Transverse colon (tissue), 4 donors: ENCODE results near the gene GDPD3. TPM values are rescaled to one million over a fixed set of nuclear protein-coding genes. Genes with fewer than 3 reads are reported as not detected.
"Not testable (repeated sequence)": the region's sequence is repeated elsewhere in the genome, so short reads cannot be mapped to it uniquely, and the experiment has no call there.

ENCODE experiments used
- DNase-seq: peaks from one replicate; pipeline ENCODE4 v3.0.0-alpha.2; 2019
- H3K27ac ChIP-seq, 4 donors: fragments of 200-600 bp; sonication (generic); 2 replicates each; pipeline ENCODE4 v1.5.1; 2016 to 2018; ENCODE audit warnings: inconsistent platforms in 4 of 4
- H3K27me3 ChIP-seq: fragments of 200-600 bp; sonication (generic); 2 replicates; pipeline ENCODE4 v1.5.1; 2017; ENCODE audit warnings: inconsistent platforms
- H3K36me3 ChIP-seq, 4 donors: fragments of 200-600 bp; sonication (generic); 2 replicates each; pipeline ENCODE4 v1.5.1; 2017 to 2019; ENCODE audit warnings: inconsistent platforms in 4 of 4
- H3K4me1 ChIP-seq, 4 donors: fragments of 200-600 bp; sonication (generic); 2 replicates each; pipeline ENCODE4 v1.5.1; 2017 to 2020; ENCODE audit warnings: inconsistent platforms in 4 of 4
- H3K4me3 ChIP-seq, 4 donors: fragments of 200-600 bp; sonication (generic); 1 replicate in 1 of 4; 2 replicates in 3 of 4; pipeline versions ENCODE4 v1.5.1 to v1.6.1; 2017 to 2019; ENCODE audit warnings: inconsistent platforms in 4 of 4
- H3K9me3 ChIP-seq, 2 donors: fragments of 200-600 bp; sonication (generic); 2 replicates each; pipeline ENCODE4 v1.5.1; 2017 to 2019; ENCODE audit warnings: inconsistent platforms in 2 of 2
- CTCF ChIP-seq, 5 experiments: fragments of 200-600 bp in 3 of 5; fragments of 450-650 bp in 2 of 5; sonication (generic) in 3 of 5; IDR thresholded peaks; 1 replicate in 2 of 5; 2 replicates in 3 of 5; pipeline ENCODE4 v1.5.1; 2016 to 2017; ENCODE audit warnings: antibody characterized with exemption in 5 of 5, inconsistent platforms in 3 of 5, mild to moderate bottlenecking in 2 of 5, moderate library complexity in 1 of 5
- EP300 ChIP-seq: sonication (generic); formaldehyde crosslinking; IDR thresholded peaks from one replicate; pipeline ENCODE4 v1.6.1; 2017; ENCODE audit warnings: antibody characterized with exemption, low read depth
- POLR2A ChIP-seq: fragments of 450-650 bp; IDR thresholded peaks from one replicate; pipeline ENCODE4 v1.6.1; 2016; ENCODE audit warnings: antibody characterized with exemption, mild to moderate bottlenecking, moderate library complexity
- POLR2AphosphoS5 ChIP-seq, 3 donors: sonication (generic); formaldehyde crosslinking; IDR thresholded peaks; one replicate each; pipeline ENCODE4 v1.6.1; 2016; ENCODE audit warnings: antibody characterized with exemption in 3 of 3
- WGBS, 2 donors: methylation state at CpG; one replicate each; pipeline ENCODE4 v1.1.5; 2018; ENCODE audit warnings: low coverage in 1 of 2; 5-methylcytosine and 5-hydroxymethylcytosine counted together
- in situ Hi-C, 4 donors: fragments of 200-750 bp; cut with MboI; loops; one replicate each; pipeline versions ENCODE4 v1.15.0 to v1.15.1; 2017; ENCODE audit warnings: low sequenced_read_pairs in 3 of 4, low pct_ligation_motif_present in 1 of 4, low pct_unique_long_range_greater_than_20kb in 1 of 4
- intact Hi-C: fragments of 100-400 bp; cut with DNase I; formaldehyde crosslinking; loops from one replicate; pipeline ENCODE4 v1.15.1; 2023; ENCODE audit warnings: low total_unique reads
- total RNA-seq, 4 donors: library from RNA; depleted of rRNA; stranded (reverse); fragments of >200 nt; gene quantifications; one replicate each; pipeline ENCODE4 v1.1.0, GENCODE V29; 2016

GDPD3 gene
- total RNA-seq, 4 donors from 2014 or later = 9.4 to 33.3 (median 30.4) TPM

- Histone ChIP-seq H3K4me1 (peaks cover 42 to 86% (median 65%) of the 10 kb centered on the region in 4 donors), H3K4me3 (no peak overlapping the region), H3K36me3 (peaks cover 0 to 23% (median 11%) of the 10 kb centered on the region in 4 donors), H3K27me3 (no peaks in the 10 kb centered on the region), H3K27ac (peak overlapping the region; percentile 81 to 98 (median 88)), H3K9me3 (no peaks in the 10 kb centered on the region)
- WGBS, 2 donors = 87% methylated on average over 10 of the region's 10 CpGs; no CpG with 5 or more reads in 1 of the 2 donors
- no peak for TF ChIP-seq CTCF (IDR thresholded peaks at IDR 0.05)
- TF ChIP-seq EP300 = no peak
- no peak for TF ChIP-seq POLR2A
- no peak for TF ChIP-seq POLR2AphosphoS5 (IDR thresholded peaks at IDR 0.05)
- intact Hi-C loops (loop anchor here (10.0 kb wide), 1 partner anchor 67 kb away; the partner anchor contains the start of gene CORO1A), in situ Hi-C loops (loop anchor here in 2 of 4 donors (25.0 kb wide), 1 partner anchor 295 kb away; the partner anchor contains the start of gene ZNF771 (in 2 of the 2))
- no peak for DNase-seq
Observed at GRCh38 chr16:30117768-30118167, 4.4 kb upstream of the GDPD3 start.

GRCh38 chr16:30116291-30117207 is 3.2 kb upstream of the GDPD3 start:
- WGBS, 2 donors = 60 to 74% methylated on average over 1 to 16 of the region's 16 CpGs
- H3K36me3 ChIP-seq = peaks cover 0 to 23% (median 11%) of the 10 kb centered on the region in 4 donors
- H3K9me3 ChIP-seq = no peaks in the 10 kb centered on the region
- TF ChIP-seq EP300 = no peak
- TF ChIP-seq POLR2A = no peak
- no peak for TF ChIP-seq POLR2AphosphoS5 (IDR thresholded peaks at IDR 0.05)
- TF ChIP-seq CTCF (IDR thresholded peaks at IDR 0.05) = no peak
- no peak overlapping the region for H3K4me3 ChIP-seq
- H3K4me1 ChIP-seq = peaks cover 38 to 81% (median 55%) of the 10 kb centered on the region in 4 donors
- H3K27me3 ChIP-seq = no peaks in the 10 kb centered on the region
- intact Hi-C loops (loop anchor here (10.0 kb wide), 1 partner anchor 68 kb away; the partner anchor contains the start of gene CORO1A), in situ Hi-C loops (loop anchor here in 2 of 4 donors (25.0 kb wide), 1 partner anchor 296 kb away; the partner anchor contains the start of gene ZNF771 (in 2 of the 2))
- DNase-seq = no peak
- H3K27ac ChIP-seq = peak overlapping the region; percentile 81 to 98 (median 88)

GRCh38 chr16:30115238-30115637 is 1.9 kb upstream of the GDPD3 start:
- intact Hi-C loops (loop anchor here (10.0 kb wide), 1 partner anchor 70 kb away; the partner anchor contains the start of gene CORO1A), in situ Hi-C loops (loop anchor here in 2 of 4 donors (25.0 kb wide), 1 partner anchor 297 kb away; the partner anchor contains the start of gene ZNF771 (in 2 of the 2))
- WGBS, 2 donors = 4 to 55% methylated on average over 5 to 7 of the region's 7 CpGs
- peak; percentile 90 for DNase-seq
- Histone ChIP-seq H3K36me3 (peaks cover 0 to 23% (median 11%) of the 10 kb centered on the region in 4 donors), H3K27ac (peak overlapping the region; percentile 81 to 98 (median 88)), H3K9me3 (no peaks in the 10 kb centered on the region), H3K4me3 (no peak overlapping the region), H3K27me3 (no peaks in the 10 kb centered on the region), H3K4me1 (peaks cover 33 to 69% (median 45%) of the 10 kb centered on the region in 4 donors)
- TF ChIP-seq EP300 (peak; percentile 39), POLR2AphosphoS5 (IDR thresholded peaks at IDR 0.05) (peak; percentile 37 to 71 (median 64)), CTCF (IDR thresholded peaks at IDR 0.05) (no peak), POLR2A (peak; percentile 42)

GRCh38 chr16:30114833-30115232 is 1.5 kb upstream of the GDPD3 start:
- in situ Hi-C loops = loop anchor here in 2 of 4 donors (25.0 kb wide), 1 partner anchor 297 kb away; the partner anchor contains the start of gene ZNF771 (in 2 of the 2)
- Histone ChIP-seq H3K27ac (peak overlapping the region; percentile 81 to 98 (median 88)), H3K4me1 (peaks cover 30 to 65% (median 42%) of the 10 kb centered on the region in 4 donors)

More at GRCh38 chr16:30114833-30115232, 1.5 kb upstream of the GDPD3 start:
- WGBS, 2 donors = 31 to 73% methylated on average over 2 to 7 of the region's 7 CpGs
- H3K9me3 ChIP-seq, H3K27me3 ChIP-seq, DNase-seq, H3K4me3 ChIP-seq: not testable (repeated sequence)
- H3K36me3 ChIP-seq = peaks cover 0 to 25% (median 12%) of the 10 kb centered on the region in 4 donors
- intact Hi-C loops = loop anchor here (10.0 kb wide), 1 partner anchor 70 kb away; the partner anchor contains the start of gene CORO1A
